GM12878 (cell line): Measurements from ENCODE around the gene APOC1. TPM values are rescaled to one million over a fixed set of nuclear protein-coding genes. Genes with fewer than 3 reads are reported as not detected.

Experiments used
- BCLAF1 ChIP-seq: fragments of 450-650 bp; IDR thresholded peaks from 2 replicates; pipeline ENCODE4 v1.6.1; 2017; ENCODE audit warnings: antibody characterized with exemption, mild to moderate bottlenecking, moderate library complexity
- EED ChIP-seq: sonication (generic); IDR thresholded peaks from 2 replicates; pipeline ENCODE4 v1.6.1; 2016; ENCODE audit warnings: antibody characterized with exemption, low read depth
- MTA3 ChIP-seq: IDR thresholded peaks from 2 replicates; pipeline ENCODE4 v1.6.1; 2012; ENCODE audit warnings: low read length, inconsistent platforms, borderline replicate concordance
- MXI1 ChIP-seq: fragments of 150-350 bp; IDR thresholded peaks from 2 replicates; pipeline ENCODE4 v1.6.1; 2011; ENCODE audit warnings: low read depth, mild to moderate bottlenecking, inconsistent platforms, low read length, improper control_type of control experiment
- SRF ChIP-seq, 2 experiments: IDR thresholded peaks; 2 replicates each; pipeline ENCODE4 v1.6.1; 2011; ENCODE audit warnings: low read depth in 2 of 2, low read length in 2 of 2, mild to moderate bottlenecking in 1 of 2, moderate library complexity in 1 of 2
- STAT1 ChIP-seq: fragments of 450-650 bp; conservative IDR thresholded peaks from 2 replicates; pipeline ENCODE4 v1.6.1; 2014; ENCODE audit warnings: antibody characterized with exemption, mild to moderate bottlenecking
- YBX1 ChIP-seq: fragments of 450-650 bp; IDR thresholded peaks from 2 replicates; pipeline ENCODE4 v1.6.1; 2016; ENCODE audit warnings: antibody characterized with exemption
- polyA plus RNA-seq, 11 experiments: library from polyadenylated mRNA; depleted of rRNA in 4 of 11; unstranded in 6 of 11; stranded (reverse) in 5 of 11; fragments of >200 nt; fragmentation: Nextera tagmentation in 4 of 11; fragmentation: Illumina TruSeq in 1 of 11; extraction: Ambion mirVana in 4 of 11; extraction: Trizol in 1 of 11; gene quantifications; 1 replicate in 1 of 11; 2 replicates in 10 of 11; pipeline versions ENCODE4 v1.2.1 to v1.2.3, GENCODE V29; 2011 to 2016; ENCODE audit warnings: inconsistent platforms in 2 of 11, missing spikeins in 2 of 11, low read depth in 1 of 11
- total RNA-seq, 4 experiments: library from RNA; depleted of rRNA in 3 of 4; stranded (reverse); fragments of >200 nt in 3 of 4; fragmentation: Illumina TruSeq in 1 of 4; extraction: Trizol in 1 of 4; gene quantifications; 2 replicates each; pipeline versions ENCODE4 v1.2.1 to v1.2.3, GENCODE V29; 2013 to 2021
- TF ChIP-seq, protein P1 (sequence below): fragments of 450-650 bp; IDR thresholded peaks from 2 replicates; pipeline ENCODE4 v1.6.1; 2017; ENCODE audit warnings: mild to moderate bottlenecking, moderate library complexity
- TF ChIP-seq, protein P2 (sequence below), 3 experiments: IDR thresholded peaks in 2 of 3; conservative IDR thresholded peaks in 1 of 3; 2 replicates each; pipeline ENCODE4 v1.5.1; 2011; ENCODE audit warnings: low read depth in 3 of 3, low read length in 3 of 3, mild to moderate bottlenecking in 3 of 3, control low read depth in 2 of 3, moderate library complexity in 2 of 3, inconsistent platforms in 1 of 3, mixed read lengths in 1 of 3; ENCODE audit not compliant: control insufficient read depth in 2 of 3, insufficient read depth in 1 of 3; ENCODE audit errors: extremely low read depth in 1 of 3

The APOC1 gene
- total and polyA plus RNA-seq, 10 of the 15 experiments (the other 5 are each of a cell fraction or from before 2014, with no cell fraction given) = 0.73 to 4.0 (median 2.6) TPM

DNA sequence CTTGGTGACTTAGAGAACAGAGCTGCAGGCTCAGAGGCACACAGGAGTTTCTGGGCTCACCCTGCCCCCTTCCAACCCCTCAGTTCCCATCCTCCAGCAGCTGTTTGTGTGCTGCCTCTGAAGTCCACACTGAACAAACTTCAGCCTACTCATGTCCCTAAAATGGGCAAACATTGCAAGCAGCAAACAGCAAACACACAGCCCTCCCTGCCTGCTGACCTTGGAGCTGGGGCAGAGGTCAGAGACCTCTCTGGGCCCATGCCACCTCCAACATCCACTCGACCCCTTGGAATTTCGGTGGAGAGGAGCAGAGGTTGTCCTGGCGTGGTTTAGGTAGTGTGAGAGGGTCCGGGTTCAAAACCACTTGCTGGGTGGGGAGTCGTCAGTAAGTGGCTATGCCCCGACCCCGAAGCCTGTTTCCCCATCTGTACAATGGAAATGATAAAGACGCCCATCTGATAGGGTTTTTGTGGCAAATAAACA is 9.9 kb downstream of the APOC1 start (continued):
- TF ChIP-seq, protein P1, sequence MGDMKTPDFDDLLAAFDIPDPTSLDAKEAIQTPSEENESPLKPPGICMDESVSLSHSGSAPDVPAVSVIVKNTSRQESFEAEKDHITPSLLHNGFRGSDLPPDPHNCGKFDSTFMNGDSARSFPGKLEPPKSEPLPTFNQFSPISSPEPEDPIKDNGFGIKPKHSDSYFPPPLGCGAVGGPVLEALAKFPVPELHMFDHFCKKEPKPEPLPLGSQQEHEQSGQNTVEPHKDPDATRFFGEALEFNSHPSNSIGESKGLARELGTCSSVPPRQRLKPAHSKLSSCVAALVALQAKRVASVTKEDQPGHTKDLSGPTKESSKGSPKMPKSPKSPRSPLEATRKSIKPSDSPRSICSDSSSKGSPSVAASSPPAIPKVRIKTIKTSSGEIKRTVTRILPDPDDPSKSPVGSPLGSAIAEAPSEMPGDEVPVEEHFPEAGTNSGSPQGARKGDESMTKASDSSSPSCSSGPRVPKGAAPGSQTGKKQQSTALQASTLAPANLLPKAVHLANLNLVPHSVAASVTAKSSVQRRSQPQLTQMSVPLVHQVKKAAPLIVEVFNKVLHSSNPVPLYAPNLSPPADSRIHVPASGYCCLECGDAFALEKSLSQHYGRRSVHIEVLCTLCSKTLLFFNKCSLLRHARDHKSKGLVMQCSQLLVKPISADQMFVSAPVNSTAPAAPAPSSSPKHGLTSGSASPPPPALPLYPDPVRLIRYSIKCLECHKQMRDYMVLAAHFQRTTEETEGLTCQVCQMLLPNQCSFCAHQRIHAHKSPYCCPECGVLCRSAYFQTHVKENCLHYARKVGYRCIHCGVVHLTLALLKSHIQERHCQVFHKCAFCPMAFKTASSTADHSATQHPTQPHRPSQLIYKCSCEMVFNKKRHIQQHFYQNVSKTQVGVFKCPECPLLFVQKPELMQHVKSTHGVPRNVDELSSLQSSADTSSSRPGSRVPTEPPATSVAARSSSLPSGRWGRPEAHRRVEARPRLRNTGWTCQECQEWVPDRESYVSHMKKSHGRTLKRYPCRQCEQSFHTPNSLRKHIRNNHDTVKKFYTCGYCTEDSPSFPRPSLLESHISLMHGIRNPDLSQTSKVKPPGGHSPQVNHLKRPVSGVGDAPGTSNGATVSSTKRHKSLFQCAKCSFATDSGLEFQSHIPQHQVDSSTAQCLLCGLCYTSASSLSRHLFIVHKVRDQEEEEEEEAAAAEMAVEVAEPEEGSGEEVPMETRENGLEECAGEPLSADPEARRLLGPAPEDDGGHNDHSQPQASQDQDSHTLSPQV = no peak
- TF ChIP-seq, protein P2, sequence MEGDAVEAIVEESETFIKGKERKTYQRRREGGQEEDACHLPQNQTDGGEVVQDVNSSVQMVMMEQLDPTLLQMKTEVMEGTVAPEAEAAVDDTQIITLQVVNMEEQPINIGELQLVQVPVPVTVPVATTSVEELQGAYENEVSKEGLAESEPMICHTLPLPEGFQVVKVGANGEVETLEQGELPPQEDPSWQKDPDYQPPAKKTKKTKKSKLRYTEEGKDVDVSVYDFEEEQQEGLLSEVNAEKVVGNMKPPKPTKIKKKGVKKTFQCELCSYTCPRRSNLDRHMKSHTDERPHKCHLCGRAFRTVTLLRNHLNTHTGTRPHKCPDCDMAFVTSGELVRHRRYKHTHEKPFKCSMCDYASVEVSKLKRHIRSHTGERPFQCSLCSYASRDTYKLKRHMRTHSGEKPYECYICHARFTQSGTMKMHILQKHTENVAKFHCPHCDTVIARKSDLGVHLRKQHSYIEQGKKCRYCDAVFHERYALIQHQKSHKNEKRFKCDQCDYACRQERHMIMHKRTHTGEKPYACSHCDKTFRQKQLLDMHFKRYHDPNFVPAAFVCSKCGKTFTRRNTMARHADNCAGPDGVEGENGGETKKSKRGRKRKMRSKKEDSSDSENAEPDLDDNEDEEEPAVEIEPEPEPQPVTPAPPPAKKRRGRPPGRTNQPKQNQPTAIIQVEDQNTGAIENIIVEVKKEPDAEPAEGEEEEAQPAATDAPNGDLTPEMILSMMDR (IDR thresholded peaks at IDR 0.05 in 2 of 3, conservative IDR thresholded peaks at IDR 0.05 in 1 of 3; ENCODE audit: control insufficient read depth in 2 of 3, extremely low read depth in 1 of 3, insufficient read depth in 1 of 3, low read depth in 3 of 3, low read length in 3 of 3) = no peak
- TF ChIP-seq EED (no peak), SRF (IDR thresholded peaks at IDR 0.05; ENCODE audit: low read depth in 2 of 2, low read length in 2 of 2) (no peak), MXI1 (no peak), YBX1 (no peak), STAT1 (no peak), BCLAF1 (no peak), MTA3 (no peak)
